ENCODE data around the gene BIRC2. TPM values are rescaled to one million over a fixed set of nuclear protein-coding genes. Genes with fewer than 3 reads are reported as not detected.
A peak's percentile ranks its signal among the peaks of the same experiment; 100 is the strongest.

The BIRC2 gene
- polyA plus RNA-seq, 1 of the 3 experiments (the other 2 are of a cell fraction) = 20.1 TPM

DNA sequence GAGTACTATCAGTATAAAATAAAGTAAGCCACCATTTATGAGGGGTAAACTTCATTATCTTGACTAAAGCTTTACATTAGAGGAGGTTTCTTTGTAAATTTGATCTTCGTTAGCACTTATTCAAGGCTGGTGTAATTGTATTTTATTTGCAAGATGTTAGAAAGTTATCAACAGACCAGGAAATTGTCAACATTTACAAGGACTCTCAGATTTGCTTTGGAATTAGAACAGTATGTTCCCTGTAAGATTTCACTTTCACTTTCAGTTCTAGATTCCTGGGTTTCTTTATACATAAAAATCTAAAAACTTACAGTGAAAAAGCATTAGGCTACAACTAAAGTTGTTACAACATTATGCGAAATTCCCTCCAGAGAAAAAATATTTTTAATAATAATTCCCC, 34.3 kb upstream of the BIRC2 start:
- peaks cover 6 to 9% of the 10 kb centered on the region in 2 experiments; a peak in 2 of 4 replicates for H3K4me1 ChIP-seq (ENCODE audit: control insufficient read depth in 1 of 2, insufficient read depth in 2 of 2, low read depth in 1 of 2, low read length in 1 of 2)
- no peaks in the 10 kb centered on the region for H3K36me3 ChIP-seq (replicated peaks in 1 of 2; ENCODE audit: control insufficient read depth in 1 of 2, insufficient read depth in 2 of 2, low read length in 1 of 2)
- ChIA-PET CTCF (interaction anchor here (1.4 kb wide), 1 partner anchor 29 kb away, joined by 5 read pairs; no protein-coding TSS in a partner anchor), POLR2A (no interaction called here)
- peaks cover 10% of the 10 kb centered on the region for H3F3A ChIP-seq (replicated peaks; ENCODE audit: insufficient read depth)
- peak overlapping the region in 1 of 2 experiments; percentile 39; a peak in 2 of 4 replicates for H3K27ac ChIP-seq (ENCODE audit: low read depth in 2 of 2, low read length in 1 of 2)
- H3K9me2 ChIP-seq = no peaks in the 10 kb centered on the region
- no peaks in the 10 kb centered on the region for H3K9me3 ChIP-seq
- H3K79me2 ChIP-seq (ENCODE audit: insufficient read depth) = no peaks in the 10 kb centered on the region
- H3K9ac ChIP-seq = peak overlapping the region; percentile 50; the same call in 1 of the 2 replicates
- no peaks in the 10 kb centered on the region for H3K27me3 ChIP-seq (ENCODE audit: insufficient read depth)
- no peak for DNase-seq
- peak overlapping the region in 1 of 2 experiments; percentile 42; a peak in 2 of 4 replicates for H3K4me3 ChIP-seq (ENCODE audit: low read depth in 2 of 2, low read length in 1 of 2)
- WGBS (ENCODE audit: low lambda C conversion rate) = 43% methylated on average over 2 of the region's 2 CpGs
- TF ChIP-seq CTCF (IDR thresholded peaks at IDR 0.05) (no peak), REST (IDR thresholded peaks at IDR 0.05; ENCODE audit: low read depth, low read length) (no peak), EZH2phosphoT487 (IDR thresholded peaks at IDR 0.05; ENCODE audit: borderline replicate concordance, low read depth) (no peak), FOXM1 (IDR thresholded peaks at IDR 0.05; ENCODE audit: low read depth) (no peak), NFIC (IDR thresholded peaks at IDR 0.05; ENCODE audit: borderline replicate concordance) (no peak), SIN3A (IDR thresholded peaks at IDR 0.05; ENCODE audit: borderline replicate concordance, low read depth, low read length) (no peak), TAF1 (IDR thresholded peaks at IDR 0.05; ENCODE audit: borderline replicate concordance, low read depth, low read length) (no peak)
- TF ChIP-seq, protein P1, sequence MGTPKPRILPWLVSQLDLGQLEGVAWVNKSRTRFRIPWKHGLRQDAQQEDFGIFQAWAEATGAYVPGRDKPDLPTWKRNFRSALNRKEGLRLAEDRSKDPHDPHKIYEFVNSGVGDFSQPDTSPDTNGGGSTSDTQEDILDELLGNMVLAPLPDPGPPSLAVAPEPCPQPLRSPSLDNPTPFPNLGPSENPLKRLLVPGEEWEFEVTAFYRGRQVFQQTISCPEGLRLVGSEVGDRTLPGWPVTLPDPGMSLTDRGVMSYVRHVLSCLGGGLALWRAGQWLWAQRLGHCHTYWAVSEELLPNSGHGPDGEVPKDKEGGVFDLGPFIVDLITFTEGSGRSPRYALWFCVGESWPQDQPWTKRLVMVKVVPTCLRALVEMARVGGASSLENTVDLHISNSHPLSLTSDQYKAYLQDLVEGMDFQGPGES (IDR thresholded peaks at IDR 0.05; ENCODE audit: low read depth, low read length) = no peak
- H4K20me1 ChIP-seq (ENCODE audit: insufficient read depth) = no peaks in the 10 kb centered on the region
- peak overlapping the region; percentile 96 for H2AFZ ChIP-seq (ENCODE audit: low read depth)
- peak overlapping the region; percentile 74 for H3K4me2 ChIP-seq
